HG03196 (cell line): Measurements from ENCODE around the gene FAM89A.

ENCODE experiments used
- ATAC-seq: cut with Tn5 transposase; IDR thresholded peaks from one replicate; pipeline ENCODE4 v1.9.1; 2021; ENCODE audit not compliant: unreplicated experiment

The FAM89A gene

DNA sequence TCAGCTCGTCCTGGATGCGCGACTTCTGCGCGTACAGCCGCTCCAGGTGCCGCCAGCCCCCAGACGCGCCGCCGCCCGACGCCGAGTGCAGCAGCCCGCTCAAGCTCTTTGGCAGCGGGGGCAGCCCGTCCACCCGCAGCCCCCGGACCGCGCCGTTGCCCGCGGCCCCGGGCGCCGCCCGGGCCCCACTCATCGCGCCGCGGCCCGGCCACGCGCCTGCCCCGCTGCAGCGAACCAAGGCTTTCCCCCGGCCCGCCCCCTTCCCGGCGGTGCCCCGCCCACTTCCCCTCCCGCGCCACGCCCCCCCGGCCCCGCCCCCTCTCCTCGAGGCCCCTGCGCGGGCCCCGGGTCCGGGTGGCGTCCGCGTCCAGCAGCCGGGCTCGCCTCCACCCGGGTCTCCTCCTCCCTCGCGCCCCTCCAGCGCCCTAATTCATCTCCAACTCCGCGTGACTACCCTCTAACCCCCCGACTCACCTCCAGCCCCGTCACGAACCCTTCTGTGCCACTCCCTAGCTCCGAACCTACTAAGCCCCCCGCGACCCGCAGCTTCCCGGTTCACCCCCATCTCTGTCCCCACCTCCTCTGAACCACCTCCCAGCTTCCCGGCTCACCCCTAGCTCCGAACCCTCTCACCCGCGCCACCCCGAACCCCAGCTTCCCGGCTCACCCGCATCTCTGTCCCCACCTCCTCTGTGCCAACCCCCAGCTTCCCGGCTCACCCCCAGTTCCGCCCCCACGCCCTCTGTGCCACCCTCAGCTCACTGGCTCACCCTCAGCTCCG, at the start of gene FAM89A:
Gene FAM89A (minus strand): TSS at position 236 of the 781 bp plus-strand sequence. CDS start 43 bp downstream, at position 193.
- ATAC-seq = peak; percentile 58

DNA sequence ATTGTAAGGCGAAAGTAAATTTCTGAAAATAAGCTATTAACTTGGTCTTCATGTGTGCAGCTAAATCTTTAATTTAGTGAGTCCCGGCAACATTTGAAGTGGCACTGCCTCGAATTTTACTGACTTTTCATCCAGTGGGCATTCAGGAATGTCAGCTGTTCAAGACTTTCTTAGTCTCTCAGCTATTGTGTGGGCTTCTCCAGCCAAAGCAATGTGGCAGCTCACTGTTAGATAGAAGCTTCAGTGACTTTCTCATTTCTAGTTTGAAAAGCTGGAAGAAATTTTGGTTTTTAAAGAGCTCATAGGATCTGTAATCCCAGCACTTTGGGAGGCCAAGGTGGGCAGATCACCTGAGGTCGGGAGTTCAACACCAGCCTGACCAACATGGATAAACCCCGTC, 44.3 kb upstream of the FAM89A start:
- ATAC-seq = no peak

DNA sequence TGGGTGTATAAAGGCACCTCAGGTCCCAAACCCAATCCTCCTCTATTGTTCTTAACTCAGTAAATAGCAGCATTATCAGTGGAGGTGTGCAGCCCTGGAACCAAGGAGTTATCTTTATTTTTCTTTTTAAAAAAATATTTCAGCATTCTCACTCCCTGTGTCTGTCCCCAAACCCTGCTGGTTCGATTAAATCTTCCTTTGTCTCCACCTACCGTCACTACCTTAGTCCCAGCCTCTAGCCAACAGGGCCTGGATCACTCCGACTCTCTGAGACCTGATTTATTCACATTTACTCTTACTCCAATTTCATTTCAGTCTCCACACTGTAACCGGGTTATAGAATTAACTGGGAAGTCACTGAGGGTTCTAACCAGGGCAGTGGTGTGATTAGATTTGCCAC, 39.1 kb upstream of the FAM89A start:
- no peak for ATAC-seq

DNA sequence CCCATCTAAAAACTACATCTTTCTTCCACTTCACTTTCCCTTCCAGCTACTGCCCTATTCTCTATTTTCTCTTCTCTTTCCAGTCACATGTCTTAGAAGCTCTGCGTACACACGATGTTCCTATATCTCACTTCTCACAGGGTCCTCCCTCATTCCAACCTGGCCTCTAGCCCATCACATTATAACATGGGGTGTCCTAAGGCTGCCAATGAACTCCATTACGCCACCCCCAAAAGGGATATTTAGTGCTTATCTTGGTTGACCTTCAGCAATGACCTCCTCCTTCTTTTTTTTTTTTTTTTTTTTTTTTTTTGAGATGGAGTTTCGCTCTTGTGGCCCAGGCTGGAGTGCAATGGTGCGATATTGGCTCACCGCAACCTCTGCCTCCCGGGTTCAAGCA, 38.2 kb upstream of the FAM89A start:
- no peak for ATAC-seq

DNA sequence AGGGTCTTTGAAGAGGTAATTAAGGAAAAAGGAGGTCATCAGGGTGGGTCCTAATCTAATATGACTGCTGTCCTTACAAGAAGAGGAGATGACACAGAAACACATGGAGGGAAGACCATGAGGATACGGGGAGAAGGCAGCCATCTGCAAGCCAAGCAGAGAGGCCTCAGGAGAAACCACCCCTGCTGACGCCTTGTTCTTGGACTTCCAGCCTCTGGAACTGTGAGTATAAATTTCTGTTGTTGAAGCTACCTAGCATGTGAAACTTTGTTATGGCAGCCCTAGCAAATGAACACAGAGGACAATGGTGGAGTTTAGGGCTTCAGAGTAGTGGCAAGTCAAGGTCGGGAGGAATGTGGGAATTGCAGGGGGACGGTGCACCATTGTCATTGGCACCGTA, 36.7 kb upstream of the FAM89A start:
- ATAC-seq = no peak

DNA sequence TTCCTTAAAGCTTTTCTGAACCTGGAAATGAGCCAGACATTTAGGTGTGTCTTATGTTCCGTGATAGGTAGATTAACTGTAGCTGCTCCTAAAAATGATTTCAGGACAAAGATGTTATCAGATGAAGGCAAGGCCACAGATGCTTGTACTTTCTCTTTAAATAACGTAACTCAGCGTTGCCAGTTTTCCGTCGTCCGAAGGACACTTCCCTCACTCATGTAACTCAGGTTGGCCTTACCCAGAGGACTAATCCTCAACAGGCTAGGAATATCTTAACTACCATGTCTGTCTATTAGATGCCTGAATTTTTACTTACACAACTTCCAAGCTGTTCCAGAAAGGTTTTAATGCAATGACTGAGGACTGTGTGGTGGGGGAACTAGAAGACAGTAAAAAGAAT, 35.4 kb upstream of the FAM89A start:
- no peak for ATAC-seq

DNA sequence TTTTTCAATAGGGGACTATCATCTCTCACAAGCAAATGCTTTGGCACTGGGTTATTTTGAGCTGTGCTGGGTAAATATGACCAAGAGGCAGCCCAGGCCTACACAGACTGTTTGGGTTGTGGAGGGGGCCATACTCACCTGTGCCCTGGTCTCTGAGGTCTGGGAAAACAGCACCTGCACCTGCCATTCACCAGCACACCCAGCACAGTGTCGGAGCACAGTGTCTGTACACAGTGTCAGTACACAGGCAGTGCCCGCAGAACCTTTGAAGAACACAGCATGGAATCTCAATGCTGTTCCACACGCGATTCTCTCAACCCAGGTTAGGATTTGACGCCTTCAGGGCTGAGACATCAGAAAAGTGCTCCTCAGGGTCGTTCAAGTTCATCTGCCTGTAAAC, 35.0 kb upstream of the FAM89A start:
- ATAC-seq = no peak

DNA sequence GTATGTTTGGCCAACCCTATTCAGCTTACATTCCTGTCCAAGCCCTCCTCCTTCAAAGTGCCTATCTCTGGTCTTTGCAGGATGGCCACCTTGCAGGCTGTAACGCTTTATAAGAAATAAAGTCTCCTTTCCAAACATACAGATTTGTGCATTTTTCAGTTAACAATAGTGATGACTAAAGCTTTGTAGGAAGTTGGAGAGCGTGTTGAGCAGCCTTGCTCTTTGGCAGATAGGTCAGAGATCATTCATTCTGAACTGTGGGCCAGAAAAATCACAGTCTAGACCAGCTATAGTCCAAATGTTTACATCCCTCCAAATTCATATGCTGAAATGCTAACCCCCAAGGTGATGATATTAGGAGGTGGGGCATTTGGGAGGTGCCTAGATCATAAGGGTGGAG, 34.0 kb upstream of the FAM89A start:
- no peak for ATAC-seq

DNA sequence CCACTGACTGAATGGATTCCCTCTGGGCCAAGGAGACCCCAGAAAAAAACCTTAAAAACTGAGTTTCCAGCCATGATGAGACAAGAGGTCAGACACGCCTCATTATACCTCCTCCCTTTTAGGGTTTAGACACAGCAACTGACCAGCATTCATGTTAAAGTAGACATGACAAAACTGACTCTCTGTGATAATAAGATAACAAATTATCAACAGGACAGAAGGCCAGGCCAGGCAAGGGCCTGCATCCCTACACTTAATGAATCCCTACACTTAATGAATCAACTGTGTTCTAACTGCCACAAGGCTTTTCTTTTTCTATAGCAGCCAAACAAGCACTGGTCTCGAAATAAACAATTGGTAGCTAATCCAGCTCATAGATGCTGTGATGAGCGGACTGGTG, 33.3 kb upstream of the FAM89A start:
- no peak for ATAC-seq

DNA sequence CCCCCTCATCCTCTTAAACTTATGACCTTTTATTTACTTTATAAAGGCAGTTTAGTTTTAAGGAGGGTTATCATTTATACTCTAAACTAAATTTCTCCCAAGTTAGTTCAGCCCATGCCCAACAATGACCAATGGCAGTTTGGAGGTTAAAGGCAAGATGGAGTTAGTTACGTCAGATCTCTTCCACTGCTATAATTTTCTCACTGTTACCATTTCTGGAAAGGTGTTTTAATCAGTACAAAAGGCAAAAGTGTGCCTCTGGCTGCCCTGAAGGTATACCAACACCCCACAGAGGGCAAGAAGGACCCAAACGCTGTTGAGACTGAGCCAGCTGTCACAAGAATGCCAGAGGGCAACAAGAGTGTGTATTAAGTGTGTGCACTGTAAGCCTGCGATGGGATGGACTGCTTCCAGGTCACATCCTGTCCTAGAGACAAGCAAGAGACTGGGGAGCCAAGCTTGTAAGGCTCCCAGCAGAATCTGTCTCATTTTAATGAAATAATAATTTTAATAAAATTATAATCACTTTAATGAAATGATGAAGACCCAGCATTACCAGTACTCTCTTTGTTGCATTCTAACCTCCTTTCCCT, 32.5 kb upstream of the FAM89A start:
- no peak for ATAC-seq

DNA sequence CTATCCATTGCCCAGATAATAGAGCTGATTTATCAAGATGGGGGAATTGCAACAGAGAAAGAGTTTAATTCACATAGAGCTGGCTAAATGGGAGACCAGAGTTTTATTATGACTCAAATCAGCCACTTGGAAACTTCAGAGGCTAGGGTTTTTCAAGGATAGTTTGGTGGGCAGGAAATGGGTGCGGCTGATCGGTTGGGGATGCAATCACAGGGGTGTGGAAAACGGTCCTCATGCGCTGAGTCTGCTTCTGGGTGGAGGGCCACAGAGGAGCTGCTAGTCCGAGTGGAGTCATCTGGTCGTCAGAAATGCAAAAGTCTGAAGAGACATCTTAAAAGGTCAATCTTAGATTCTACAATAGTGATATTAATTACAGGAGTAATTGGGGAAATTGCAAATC, 32.0 kb upstream of the FAM89A start:
- no peak for ATAC-seq

DNA sequence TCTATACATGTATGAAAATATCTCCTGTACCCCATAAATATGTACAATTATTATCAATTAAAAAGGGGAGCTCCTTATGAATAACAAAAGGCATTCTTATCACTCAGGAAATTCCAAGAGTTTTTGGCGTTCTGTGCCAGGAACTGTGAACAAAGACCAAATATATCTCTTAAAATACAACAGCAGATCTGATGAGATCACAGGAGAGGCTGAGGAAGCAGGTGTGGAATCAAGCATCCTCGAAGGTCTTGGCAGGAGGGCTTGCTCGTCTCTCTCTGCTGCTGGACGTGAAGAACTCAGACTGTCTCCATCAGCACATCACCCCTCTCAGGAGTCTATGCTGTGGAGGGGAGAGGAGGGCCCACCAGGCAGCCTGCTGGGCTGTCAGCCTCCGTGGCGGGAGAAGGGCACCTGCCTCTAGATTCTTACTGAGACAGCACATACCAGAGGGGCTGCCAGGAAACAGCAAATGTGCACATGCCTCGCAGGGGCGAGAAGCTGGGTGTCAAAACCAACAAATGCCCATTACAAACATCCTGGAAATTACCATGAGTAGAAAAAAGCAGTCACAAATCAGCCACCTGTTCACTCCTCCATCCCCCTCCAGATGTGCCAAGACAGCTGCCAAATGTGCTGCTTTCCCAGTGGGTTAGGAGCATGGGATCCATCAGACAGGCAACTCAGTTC, 30.8 kb upstream of the FAM89A start:
- ATAC-seq = no peak

DNA sequence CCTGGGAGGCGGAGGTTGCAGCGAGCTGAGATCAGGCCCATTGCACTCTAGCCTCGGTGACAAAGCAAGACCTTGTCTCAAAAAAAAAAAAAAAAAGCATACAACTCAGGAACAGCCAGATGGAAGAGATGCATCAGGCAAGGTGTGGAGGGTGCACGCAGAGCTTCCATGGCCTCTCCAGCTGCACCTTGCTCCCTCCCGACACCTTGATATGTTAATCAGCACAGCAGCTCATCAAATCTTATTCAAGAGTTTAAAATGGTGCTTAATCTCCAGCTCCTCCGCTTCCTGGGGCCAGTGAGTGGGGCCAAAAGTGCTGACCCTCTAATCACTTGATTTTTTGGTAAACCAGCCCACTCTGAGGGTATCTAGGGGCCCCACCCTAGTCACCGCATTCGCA, 29.3 kb upstream of the FAM89A start:
- no peak for ATAC-seq

DNA sequence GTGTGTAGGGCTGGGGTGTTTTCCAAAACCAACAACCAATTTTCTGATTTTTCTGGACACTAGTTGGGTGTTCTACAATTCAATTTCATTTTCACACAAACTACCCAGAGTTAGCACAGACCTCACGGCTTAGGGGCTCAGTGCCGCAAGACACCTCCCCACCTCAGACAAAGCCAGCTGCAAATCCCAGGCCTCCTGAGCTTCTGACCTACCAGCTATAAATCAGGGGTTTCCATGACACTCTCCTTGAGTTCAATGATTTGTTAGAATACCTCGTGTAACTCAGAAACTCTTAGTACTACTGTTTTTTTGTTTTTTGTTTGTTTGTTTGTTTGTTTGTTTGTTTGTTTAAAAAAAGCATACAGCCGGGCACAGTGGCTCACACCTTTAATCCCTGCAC, 28.7 kb upstream of the FAM89A start:
- no peak for ATAC-seq

DNA sequence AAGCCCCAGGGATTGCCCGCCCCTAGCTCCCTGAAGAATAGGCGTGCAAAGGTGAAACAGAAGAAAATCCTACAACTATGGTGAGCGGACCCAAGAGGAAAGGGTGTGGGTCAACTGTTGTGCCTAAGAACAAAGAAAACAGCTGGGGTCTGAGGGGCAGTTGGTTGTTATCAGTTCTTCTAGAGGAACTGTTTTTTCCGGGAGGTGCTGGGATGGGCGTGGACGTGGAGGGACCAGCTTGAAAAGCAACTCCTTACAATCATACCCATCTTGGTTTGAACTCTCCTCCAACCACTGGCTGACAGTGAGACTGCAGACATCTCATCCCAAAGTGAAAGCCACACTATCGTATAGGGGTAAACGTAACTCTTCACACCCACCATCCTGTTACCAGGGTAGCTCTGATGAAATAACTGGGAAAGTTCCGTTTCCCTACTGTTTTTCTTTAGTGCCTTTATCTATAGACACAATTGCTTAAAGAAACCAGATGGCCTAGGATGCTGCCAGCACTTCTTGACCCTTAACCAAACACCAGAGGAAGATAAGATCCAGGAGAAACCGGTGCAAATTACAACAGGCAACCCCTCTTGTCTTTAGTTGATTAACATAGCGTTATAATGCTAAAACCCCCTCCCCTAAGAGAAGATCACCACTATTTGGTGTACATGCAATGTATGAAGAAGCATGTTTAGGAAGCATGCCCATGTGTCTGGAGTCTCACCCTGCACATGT, 25.6 kb upstream of the FAM89A start:
- no peak for ATAC-seq

DNA sequence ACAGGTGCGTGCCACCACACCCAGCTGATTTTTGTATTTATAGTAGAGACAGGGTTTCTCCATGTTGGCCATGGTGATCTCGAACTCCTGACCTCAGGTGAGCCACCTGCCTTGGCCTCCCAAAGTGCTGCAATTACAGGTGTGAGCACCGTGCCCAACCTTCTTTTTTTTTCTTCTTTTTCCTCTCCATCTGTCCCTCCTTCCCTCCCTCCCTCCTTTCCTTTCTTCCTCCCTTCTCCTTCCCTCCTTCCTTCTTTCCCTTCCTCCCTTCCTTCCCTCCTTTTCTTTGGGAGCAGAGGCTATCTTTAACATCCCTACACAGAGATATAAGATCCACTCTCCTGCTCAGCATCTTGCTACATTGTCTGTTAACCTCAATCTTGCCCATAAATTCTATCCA, 24.4 kb upstream of the FAM89A start:
- no peak for ATAC-seq

DNA sequence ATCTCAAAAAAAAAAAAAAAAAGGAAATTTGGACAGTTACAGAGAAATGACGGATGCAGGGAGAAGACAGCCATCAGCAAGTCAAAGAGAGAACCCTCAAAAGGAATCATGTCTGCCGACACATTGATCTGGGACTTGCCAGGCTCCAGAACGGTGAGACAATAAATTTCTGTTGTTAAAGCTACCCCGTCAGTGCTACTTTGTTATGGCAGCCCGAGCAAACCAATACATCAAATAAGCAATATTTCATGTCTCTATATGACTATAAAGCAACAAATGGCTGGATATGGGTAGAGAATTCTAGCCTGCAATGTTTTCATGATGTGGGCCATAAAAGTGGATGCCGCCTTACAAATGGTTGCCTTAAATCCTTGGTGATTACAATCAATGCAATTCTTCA, 23.3 kb upstream of the FAM89A start:
- no peak for ATAC-seq

DNA sequence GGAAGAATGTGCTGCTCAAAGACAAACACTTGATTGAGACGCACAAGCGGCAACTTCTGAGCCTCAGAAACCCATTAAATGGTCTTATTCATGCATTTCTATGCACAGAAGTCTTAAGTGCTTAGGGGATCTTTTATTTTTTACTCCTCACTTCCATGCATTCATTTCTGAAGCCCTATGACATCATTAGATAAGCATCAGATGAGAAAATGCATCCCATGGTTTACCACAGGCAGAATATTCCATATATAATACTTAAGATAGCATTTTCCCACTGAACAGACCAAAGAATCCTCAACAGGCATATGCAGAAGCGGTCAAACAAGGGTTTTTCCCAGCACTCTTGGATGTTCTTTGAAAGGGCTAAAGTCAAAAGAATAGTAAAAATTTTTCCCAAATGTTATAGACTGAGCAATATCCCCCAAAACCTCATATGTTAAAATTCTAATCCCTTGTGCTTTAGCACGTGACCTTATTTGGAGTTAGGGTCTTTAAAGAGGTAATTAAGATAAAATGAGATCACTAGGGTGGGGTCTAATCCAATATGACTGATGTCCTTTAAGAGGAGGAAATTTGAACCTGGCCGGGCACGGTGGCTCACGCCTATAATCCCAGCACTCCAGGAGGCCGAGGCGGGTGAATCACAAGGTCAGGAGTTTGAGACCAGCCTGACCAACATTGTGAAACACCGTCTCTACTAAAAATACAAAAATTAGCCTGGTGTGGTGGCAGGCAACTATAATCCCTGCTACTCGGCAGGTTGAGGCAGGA, 22.6 kb upstream of the FAM89A start:
- no peak for ATAC-seq

DNA sequence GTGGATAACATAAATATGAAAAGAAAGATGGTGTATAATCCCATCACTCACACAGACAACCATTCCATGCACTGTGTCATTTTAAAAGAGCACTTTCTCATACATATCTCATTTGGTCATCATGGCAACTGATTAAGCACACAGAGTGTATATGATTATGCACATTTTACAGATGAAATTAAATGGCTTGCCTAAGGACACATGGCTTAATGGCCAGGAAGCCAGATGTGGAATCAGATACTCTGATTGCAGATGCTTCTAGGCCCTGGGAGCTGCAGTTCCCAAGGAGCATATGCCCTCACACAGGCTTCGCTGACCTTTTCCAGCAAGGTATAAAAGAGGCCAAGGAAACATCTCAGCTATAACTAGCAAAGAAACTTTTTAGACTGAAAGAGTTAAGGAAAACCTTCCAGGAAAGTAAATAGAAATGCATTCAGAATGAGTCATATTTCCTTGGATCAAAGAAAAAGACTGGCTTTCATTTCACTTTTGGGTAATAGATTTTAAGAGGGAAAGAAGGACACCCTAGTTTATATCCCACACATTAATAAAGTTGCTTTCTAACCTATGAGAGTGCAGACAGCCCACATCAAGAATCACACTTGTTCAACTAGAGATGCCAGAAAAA, 19.6 kb upstream of the FAM89A start:
- ATAC-seq = no peak

DNA sequence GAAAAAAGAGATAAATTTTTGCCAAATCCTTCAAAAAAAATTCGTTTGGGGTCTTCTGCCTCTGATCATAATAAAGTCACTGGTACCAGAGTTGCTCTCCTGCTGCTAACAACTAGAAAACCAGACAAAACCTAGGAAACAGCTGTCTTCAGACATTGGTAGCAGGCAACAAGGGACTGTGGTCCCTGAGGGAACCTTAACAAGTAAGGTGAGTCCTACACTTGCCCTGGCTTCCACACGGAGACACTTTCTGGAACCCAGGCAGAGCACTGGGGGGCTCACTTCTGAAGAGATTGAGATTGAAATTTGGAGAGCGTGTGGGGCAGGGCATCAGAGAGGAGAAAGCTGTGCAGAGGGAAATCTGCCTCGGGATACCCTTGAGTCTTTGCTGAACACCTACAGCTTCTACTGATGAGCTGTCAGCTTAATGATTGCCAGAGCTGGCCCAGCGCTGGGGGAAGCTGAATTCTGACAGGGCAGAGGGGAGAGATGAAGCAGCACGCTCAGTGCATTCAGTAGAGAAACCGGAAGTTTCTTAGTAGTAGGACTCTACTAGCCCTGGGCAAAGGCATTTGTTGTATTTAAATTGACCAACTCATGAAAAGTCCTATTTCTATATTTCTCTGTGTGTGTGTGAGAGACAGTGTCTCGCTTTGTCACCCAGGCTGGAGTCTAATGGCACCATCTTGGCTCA, 18.5 kb upstream of the FAM89A start:
- ATAC-seq = no peak
